GM23248 (cell line): Measurements from ENCODE around the gene KCNK1.

Experiments used
- EZH2 ChIP-seq: fragments of 200-600 bp; sonication (generic); IDR thresholded peaks from 2 replicates; pipeline ENCODE4 v1.6.1; 2018; ENCODE audit warnings: antibody characterized with exemption, mild to moderate bottlenecking; ENCODE audit not compliant: insufficient read depth, poor library complexity, severe bottlenecking
- EZH2phosphoT487 ChIP-seq: fragments of 200-600 bp; sonication (generic); IDR thresholded peaks from 2 replicates; pipeline ENCODE4 v1.6.1; 2018; ENCODE audit warnings: antibody characterized with exemption, moderate library complexity, mild to moderate bottlenecking, low read depth; ENCODE audit not compliant: insufficient read depth

- no peak for TF ChIP-seq EZH2phosphoT487
- TF ChIP-seq EZH2 = no peak
These were observed 33.7 kb downstream of the KCNK1 start for GRCh38 chr1:233647636-233648035.
